ENCODE measurements around the gene GPAM. TPM values are rescaled to one million over a fixed set of nuclear protein-coding genes. Genes with fewer than 3 reads are reported as not detected.
"Not testable (repeated sequence)": the region's sequence is repeated elsewhere in the genome, so short reads cannot be mapped to it uniquely, and the experiment has no call there.

The GPAM gene
- total RNA-seq, 1 donor from 2014 or later: 42.5 TPM

DNA sequence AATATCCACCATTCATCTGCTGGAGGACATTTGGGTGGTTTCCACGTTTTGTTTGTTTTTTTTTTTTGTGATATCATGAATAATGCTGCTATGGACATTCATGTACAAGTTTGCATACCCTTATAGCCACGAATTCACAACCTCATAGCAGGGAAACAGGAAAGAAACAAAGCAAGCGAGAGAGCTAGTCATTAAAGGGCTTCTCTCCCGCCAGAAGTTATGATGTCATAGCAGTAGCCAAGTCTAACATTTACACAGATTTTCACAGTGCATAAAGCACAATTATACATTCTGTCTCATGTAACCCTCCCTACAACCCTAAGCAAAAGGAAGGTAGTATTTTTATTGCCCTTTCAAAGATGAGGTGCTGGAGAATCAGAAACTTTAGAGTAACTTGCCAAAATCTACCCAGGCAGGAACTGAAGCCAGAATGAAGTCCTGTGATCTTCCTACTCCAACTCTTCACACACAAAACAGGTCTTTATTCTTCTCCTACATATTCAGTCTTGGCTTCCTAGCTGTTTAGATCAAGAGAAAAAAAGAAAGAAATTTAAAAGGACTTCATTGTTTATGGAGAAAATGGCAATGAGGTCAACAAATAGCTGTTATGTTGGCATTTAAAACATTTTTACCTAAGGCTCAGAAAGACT is 33.9 kb upstream of the GPAM start:
- ATAC-seq: no peak
- intact Hi-C loops (cut with DNase I): no loop called here
- DNase-seq (ENCODE audit: missing footprints): no peak

DNA sequence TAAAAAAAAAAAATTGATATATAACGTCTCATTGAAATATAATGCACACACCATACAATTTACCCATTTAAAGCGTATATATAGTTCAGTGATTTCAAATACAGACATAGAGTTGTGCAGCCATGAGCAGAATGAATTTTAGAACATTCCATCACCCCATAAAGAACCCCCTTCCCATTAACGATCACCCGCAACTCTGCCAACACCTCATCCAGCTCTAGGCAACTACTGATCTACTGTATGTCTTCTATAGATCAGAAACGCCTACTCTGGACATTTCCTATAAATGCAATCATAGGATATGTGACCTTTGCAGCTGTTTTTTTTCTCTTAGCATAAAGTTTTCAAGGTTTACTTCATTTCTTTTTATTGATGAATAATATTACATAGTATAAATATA is 33.4 kb upstream of the GPAM start:
- ATAC-seq: no peak
- intact Hi-C loops (cut with DNase I): no loop called here
- DNase-seq (ENCODE audit: missing footprints): no peak

GRCh38 chr10:112216151-112216550 is 32.6 kb upstream of the GPAM start:
- DNase-seq (ENCODE audit: missing footprints) (no peak), ATAC-seq (no peak)
- intact Hi-C loops (cut with DNase I): no loop called here

DNA sequence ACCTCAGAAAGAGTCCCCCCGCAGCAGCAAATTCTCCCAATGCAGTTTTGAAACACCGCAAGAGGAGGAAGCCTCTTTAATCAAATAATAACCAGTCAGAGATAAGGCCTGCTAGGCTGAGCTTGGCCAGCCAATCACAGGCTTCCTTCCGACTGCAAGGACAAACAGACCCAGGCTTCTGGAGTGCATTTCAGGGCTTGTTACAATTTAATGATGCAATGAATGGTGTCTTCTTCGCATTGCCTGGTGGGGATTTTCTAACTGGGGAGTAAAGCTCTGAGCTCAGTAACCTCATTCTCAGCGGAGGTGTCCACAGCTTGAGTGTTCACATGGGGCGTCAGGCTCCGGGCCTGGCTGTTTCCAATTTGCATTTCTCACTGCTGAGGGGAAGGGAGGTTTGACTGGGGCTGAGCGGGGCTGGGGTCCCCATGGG is 31.8 kb upstream of the GPAM start:
- peak; percentile 36 for ATAC-seq
- no peak for DNase-seq (ENCODE audit: missing footprints)
- intact Hi-C loops (cut with DNase I): no loop called here

DNA sequence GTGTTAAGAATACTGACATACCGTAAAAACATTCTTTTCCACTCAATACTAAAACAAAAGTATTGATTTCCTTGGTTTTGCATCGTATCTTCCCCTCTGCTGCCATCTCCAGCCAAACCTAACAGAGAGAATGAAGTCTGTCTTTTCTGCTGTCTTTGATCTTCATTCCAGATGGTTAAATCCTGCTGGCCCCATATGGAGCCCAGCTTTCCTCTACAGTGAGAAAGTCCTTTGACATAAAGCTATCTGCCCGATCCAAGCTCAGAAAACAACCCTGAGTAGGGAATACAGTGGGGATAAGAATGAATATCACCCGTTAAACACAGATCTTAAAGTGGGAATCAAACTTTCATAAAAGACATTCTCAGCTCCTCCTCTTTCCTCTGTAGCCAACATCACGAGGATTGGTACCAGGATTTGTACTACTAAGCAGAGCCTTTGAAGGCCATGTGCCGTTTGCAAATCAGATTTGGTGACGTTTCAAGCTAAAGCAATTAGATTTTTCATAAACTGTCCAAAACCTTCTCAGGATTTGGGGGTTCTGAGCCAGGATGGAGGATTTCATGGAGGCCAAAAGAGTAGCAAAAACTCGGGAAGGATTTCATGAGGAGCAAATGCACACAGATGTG is 30.8 kb upstream of the GPAM start:
- ATAC-seq (no peak), DNase-seq (ENCODE audit: missing footprints) (no peak)
- intact Hi-C loops (cut with DNase I): no loop called here

DNA sequence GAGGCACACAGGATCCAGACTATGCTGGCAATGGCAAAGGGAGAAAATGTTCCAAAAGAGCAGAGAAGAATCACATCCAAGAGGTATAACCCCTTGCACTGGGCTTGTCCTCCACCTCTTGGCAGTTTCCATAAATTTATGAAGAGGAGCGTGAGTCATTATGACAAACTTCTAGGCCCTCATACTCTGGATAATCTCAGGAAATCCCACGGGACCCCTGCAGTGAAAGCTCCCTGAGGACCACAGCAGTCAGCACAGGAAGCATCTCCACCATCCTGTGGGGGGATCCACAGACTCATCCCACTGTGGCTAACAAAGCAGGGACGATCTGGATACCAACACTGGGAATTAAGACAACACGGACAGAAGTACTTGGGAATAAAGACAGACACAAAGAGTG is 30.3 kb upstream of the GPAM start:
- no peak for DNase-seq (ENCODE audit: missing footprints)
- intact Hi-C loops (cut with DNase I): no loop called here
- ATAC-seq: no peak

DNA sequence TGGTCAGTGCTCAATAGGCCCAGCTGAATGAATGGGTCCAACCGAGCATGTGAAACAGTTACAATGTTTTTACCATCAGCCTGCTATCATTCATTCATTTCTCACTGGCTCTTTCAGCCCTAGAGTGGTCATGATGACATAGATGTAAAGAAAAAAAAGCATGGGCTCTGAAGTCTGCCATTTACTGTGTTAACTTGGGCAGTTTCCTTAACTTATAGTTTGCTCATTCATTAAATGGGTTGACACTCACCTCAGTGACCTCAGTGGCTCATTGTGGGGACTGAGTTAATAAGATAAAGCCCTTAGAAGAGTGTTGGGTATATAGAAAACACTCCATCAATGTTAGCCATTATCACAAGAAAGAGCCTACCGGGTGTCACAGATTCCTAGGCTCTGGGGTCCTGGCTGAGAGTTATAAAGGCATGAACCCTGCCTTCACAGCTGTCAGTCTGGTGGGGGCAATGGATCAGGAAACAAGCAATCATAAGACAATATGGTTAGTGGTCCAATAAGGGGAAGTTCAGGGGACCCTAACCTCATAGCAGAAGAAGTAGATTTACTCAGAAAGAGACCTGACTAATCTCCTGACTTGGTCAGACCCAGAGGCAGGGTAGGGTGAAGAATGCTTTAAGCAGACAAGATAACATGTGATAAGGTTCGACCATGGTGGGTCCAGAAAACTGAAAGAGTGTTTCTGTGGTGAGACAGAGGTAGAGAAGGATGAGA is 29.7 kb upstream of the GPAM start:
- intact Hi-C loops (cut with DNase I): no loop called here
- DNase-seq (ENCODE audit: missing footprints): no peak
- no peak for ATAC-seq

GRCh38 chr10:112210666-112211065 is 27.1 kb upstream of the GPAM start:
- intact Hi-C loops (cut with DNase I): no loop called here
- DNase-seq (ENCODE audit: missing footprints): no peak
- ATAC-seq: no peak

DNA sequence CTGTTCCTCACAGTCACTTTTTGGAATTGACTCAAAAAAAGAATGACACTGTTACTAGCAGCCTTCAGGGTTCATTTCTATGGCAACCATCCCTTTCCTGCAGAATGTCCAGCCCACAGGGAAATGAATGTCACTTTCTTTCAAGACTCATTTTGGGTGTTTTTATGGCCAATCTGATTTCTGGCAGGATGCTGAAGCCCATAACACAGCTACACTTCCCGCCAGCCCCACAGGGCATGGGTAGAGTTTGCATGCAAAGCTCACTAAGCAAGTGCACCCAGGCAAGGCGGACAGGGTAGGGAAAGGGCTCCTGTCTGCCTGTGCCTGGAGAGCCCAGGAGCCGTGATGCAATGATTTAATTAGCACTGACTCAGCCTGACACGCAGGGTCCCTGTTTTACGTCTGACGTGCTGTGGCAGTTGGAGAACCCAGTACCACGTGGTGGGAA is 26.1 kb upstream of the GPAM start:
- DNase-seq (ENCODE audit: missing footprints): no peak
- no peak for ATAC-seq
- intact Hi-C loops (cut with DNase I): no loop called here

- ATAC-seq (peak; percentile 31), DNase-seq (ENCODE audit: missing footprints) (no peak)
- intact Hi-C loops (cut with DNase I): no loop called here
Observed at GRCh38 chr10:112208997-112209396, 25.4 kb upstream of the GPAM start.

DNA sequence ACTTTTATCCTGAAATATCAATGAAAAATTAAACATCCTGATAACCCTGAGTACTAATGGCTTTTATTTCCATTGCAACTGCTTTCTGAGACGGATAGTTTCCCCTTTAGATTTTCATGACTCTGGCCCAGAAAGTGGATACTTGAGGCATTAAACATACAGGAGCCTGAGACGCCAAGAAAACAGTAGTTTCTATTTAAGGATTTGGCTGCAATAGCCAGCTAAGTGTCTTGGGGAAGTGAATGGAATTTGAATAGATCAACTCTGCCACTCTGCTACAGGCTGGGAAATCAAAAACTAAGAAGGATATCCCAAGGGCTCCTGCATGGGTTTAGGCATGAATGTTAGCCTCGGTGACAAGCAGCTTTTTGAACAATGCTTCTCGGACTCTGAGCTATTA is 24.7 kb upstream of the GPAM start:
- DNase-seq (ENCODE audit: missing footprints): no peak
- no peak for ATAC-seq
- intact Hi-C loops (cut with DNase I): no loop called here

- intact Hi-C loops (cut with DNase I): no loop called here
- DNase-seq (ENCODE audit: missing footprints): no peak
- no peak for ATAC-seq
Observed at GRCh38 chr10:112203328-112204076, 19.9 kb upstream of the GPAM start.

- DNase-seq (ENCODE audit: missing footprints) (no peak), ATAC-seq (no peak)
- intact Hi-C loops (cut with DNase I): no loop called here
Observed at GRCh38 chr10:112202561-112203241, 19.1 kb upstream of the GPAM start.

DNA sequence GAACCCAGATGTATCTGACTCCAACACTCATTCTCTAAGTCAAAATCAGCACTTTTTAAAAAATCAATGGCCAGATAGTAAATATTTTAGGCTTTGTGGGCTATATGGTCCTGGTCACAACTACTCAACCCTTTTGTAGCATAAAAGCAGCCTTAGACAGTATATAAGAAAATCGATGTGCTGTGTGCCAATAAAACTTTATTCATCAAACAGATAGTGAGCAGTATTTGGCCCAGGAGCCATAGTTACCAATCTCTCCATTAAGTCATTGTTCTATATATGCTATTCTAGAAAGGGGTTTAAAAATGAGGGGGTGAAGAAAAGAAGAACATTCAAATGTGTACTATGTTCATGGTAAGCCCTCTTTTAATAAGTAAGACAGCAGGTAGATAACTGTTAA is 18.5 kb upstream of the GPAM start:
- intact Hi-C loops (cut with DNase I): no loop called here
- no peak for DNase-seq (ENCODE audit: missing footprints)
- no peak for ATAC-seq

- DNase-seq (ENCODE audit: missing footprints) (no peak), ATAC-seq (peak; percentile 68)
- intact Hi-C loops (cut with DNase I): no loop called here
Observed at GRCh38 chr10:112201334-112201733, 17.8 kb upstream of the GPAM start.

DNA sequence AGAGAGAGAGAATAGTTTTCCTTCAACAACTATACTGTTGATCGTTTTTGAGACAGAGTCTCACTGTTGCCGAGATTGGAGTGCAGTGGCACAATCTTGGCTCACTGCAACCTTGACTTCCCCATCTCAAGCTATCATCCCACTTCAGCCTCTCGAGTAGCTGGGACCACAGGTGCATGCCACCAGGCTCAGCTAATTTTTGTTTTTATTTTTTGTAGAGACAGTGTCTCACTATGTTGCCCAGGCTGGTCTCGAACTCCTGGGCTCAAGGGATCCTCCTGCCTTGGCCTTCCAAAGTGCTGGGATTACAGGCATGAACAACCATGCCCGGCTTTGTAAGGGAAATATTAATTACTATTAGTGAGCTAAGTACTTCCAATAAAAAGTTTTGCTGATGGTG is 16.7 kb upstream of the GPAM start:
- DNase-seq (ENCODE audit: missing footprints); intact Hi-C loops (cut with DNase I); ATAC-seq: not testable (repeated sequence)

DNA sequence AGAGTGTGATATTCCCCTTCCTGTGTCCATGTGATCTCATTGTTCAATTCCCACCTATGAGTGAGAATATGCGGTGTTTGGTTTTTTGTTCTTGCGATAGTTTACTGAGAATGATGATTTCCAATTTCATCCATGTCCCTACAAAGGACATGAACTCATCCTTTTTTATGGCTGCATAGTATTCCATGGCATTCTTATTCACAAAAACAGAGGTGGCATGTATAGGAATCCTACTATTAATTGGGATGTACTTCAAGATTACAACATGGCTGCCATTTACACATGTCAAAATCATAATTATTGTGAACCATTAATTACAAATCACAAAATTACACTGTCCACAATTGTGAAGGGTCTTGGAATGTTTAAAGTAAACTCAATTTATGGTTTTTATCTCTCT is 14.1 kb upstream of the GPAM start:
- intact Hi-C loops (cut with DNase I); ATAC-seq; DNase-seq (ENCODE audit: missing footprints): not testable (repeated sequence)

GRCh38 chr10:112195224-112195623 is 11.7 kb upstream of the GPAM start:
- DNase-seq (ENCODE audit: missing footprints) (no peak), ATAC-seq (no peak)
- intact Hi-C loops (cut with DNase I): no loop called here

GRCh38 chr10:112191791-112192190 is 8.2 kb upstream of the GPAM start:
- no peak for ATAC-seq

More at GRCh38 chr10:112191791-112192190, 8.2 kb upstream of the GPAM start:
- DNase-seq (ENCODE audit: missing footprints): no peak
- intact Hi-C loops (cut with DNase I): loop anchor here (2.0 kb wide), 1 partner anchor 21 kb away; no protein-coding TSS in a partner anchor
